Activated CD8-positive, alpha-beta memory T cell treated with anti-CD3 and anti-CD28 coated beads, Interleukin-2, amount 50 U/mL, for 4 hours (primary cell): ENCODE data around the gene OPCML.

ENCODE experiments used
- DNase-seq: peaks from one replicate; pipeline ENCODE4 v3.0.0-alpha.2; 2020

OPCML gene

GRCh38 chr11:132686886-132687285 lies 845.4 kb downstream of the OPCML start:
- DNase-seq: no peak

- no peak for DNase-seq
Observed at GRCh38 chr11:132685174-132685611, 847.1 kb downstream of the OPCML start.

GRCh38 chr11:132683602-132684001 lies 848.7 kb downstream of the OPCML start:
- DNase-seq: no peak

GRCh38 chr11:132681971-132682370 lies 850.3 kb downstream of the OPCML start:
- DNase-seq: no peak

DNA sequence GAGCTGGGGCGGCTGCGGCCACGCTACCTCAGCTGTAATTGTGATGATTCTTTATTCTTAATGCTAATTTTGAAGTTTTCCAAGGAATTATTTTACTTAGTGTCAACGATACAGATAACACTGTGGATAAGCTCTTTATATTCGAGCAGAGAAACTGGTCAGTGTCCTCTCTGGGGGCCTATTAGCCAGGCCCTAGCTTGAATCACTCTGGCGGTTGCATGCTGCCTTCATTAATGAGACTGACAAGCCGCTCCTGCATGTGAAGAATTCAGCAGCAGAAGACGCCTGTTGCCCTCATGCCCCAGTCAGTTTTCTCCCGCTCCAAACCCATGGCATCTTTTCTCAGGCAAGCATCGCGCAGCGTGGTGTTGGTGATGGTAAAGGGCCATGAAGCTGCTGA lies 851.7 kb downstream of the OPCML start:
- DNase-seq: no peak

GRCh38 chr11:132674151-132674550 lies 858.1 kb downstream of the OPCML start:
- no peak for DNase-seq

DNA sequence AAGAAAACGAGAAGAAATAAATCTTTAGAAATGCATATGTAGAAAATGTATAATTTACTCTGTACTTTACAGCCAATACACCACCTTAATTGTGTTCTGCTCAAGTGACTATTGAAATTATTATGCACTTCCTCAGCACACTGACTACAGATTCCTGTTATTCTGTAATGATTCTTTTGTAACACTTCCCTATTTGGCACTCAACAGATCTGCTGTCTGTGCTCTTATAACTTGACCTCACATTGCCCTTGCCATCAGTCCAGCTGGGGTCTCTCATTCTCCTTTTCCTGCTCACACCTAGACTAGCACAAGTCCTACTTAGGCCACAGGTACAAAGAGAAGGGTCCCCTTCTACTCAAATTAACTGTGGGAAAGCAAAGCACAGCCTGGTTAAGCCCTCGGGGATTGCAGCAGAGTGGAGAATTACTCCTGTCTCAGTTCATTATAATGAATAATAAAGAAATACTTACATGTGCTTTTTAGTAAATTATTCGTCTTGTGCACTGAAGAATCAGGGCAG lies 860.4 kb downstream of the OPCML start:
- no peak for DNase-seq

DNA sequence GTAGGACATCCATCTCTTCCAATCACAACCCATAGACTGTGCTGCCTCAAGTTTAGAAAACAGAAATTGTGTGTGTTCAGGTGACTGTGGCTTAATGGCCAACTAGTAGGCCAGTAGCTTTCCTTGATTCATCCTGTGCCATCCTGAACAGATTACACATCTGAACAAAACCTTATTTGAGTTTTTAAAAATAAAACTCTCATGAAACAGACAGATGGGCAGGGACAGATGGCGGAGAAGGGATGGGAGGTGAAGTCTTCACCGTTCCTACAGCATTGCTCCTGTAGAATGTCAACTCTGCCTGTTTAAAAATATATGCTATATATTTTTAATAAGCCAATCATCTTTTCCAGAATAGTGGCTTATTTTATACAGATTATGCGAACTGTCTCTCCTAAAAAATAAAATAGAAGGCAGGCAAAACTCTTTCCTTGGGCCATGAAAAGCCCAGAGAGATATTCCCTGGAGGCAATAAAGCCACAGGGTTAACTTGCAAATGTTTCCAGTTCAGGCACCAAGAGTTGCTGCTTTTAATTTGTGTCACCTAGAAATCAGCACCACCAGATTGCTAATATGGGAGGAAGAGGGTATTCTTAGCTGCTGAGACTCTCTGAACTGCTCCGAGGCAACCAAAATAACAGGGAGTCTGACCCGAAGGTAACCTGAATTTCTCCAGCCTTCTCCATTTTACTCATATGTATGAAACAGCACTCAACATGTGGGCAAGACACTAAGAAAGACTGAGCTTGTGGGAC lies 861.2 kb downstream of the OPCML start:
- no peak for DNase-seq

GRCh38 chr11:132669949-132670348 lies 862.4 kb downstream of the OPCML start:
- no peak for DNase-seq

DNA sequence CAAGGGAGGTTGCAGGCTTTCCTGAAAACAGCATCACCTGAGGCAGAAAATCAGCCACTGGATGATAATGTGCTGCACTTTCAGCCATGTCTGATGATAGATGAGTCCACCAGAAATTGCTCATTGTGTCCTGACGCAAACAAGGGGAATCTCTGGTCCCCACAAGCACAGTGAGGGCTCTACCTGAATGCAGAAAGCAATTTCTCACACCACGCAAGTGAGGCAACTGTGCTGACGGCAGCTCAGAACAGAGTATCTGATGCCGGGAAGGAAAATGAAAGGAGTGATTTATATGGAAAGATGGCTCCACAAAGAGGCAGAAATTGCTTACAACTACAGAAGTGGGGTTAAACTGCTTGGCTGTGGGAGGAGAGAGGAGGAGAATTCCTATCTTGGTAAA lies 867.1 kb downstream of the OPCML start:
- no peak for DNase-seq

DNA sequence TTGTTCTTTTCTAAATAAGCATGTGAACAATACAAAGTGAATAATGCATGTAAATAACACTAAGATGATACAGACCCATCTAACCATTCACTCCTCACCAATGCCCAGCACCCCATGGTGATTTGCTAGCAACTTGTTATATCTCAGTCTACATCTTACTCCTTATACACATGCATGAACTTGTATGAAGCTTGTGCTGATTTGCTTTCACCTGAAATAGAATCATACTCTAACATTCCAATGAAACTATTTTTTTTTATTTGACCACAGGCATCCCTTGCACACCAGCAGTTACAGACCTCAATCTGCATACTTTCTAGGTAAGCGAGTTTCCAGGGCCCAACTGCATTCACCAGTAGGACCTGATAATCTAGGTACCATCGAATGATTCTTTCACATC lies 873.6 kb downstream of the OPCML start:
- no peak for DNase-seq

DNA sequence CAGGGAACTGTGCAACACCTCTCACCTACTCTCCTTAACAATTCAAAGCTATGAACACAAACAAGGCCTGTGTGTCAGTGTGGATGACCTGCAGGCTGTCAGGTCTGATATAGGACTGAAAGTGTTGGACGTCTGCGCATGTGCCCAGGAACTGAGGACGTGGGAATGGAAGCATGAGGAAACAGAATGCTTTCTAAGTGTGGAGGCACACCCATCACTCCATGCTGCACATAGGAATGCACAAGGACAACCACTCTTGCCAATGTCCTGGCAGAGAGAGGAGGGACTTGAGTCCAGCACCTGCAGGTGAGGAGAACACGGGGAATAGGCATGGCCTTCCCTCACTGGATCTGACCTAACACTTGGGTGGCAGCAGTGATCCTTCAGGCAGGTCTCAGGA lies 874.3 kb downstream of the OPCML start:
- no peak for DNase-seq

DNA sequence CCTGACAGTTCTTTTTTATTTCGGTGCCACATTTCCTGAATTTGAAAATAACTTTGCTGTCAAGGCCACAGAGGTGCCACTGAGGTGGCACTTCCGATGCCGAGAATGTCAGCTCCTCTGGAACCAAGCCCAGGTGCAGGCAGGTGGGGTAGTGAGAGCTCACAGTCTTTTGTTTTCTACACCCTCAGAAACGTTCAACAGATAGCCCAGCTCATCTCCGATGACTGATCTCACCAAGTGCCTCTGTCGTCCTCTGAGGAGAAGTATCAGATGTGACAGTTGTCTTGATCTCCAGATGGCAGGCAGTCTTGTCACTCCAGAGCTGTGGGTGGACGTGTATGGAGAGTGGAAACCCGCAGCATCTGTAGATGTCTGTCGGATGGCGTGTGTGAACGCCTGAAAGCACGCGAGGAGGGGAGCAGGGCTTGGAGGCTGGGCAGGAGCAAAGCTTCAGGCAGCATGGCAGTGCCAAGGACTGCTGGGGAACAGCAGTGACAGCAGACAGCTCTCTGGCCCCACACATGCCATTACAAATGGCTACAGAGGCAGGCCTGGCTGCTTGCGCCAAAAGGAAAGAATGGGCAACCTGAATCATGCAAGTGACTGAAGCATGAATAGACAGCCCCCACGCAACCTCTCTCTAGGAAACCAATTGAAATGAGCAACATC lies 877.0 kb downstream of the OPCML start:
- no peak for DNase-seq

DNA sequence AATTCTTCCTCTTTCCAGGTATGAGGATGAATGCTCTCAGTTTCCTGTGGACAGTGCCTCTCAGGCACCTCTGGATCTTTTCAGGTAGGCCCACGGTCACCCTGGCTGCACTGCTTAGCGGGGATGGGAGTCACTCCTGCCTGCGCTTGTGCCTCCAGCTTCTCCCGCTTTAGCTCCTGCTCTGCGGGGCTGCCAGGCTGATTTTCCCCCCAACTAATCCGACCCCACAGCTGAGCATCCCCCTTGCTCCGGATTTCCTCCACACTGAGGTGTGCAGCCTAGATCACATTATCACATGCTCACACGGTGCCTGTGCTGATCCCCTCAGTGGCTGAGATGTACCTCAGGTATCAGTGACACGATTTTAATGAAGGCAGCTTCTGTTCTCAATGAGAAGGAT lies 879.1 kb downstream of the OPCML start:
- no peak for DNase-seq

GRCh38 chr11:132650969-132651720 lies 881.2 kb downstream of the OPCML start:
- DNase-seq: no peak

DNA sequence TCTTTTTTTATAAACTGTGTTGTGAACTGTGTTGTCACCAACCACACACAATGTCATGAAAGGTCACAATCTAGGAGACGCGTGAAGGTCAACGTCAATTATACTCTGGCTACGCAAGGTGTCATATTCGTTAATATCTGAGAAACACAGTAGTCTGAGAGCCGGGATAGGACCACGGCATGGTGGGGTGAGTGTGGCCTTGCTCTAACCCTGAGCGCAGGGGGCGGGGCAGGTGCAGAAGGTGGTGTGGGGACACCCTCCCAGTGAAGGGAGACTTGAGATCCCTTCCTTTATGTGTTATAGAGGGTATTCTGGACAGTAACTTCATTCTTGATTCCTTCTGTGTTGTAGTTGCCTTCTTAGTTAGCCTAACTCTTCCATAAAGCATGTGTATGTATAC lies 883.0 kb downstream of the OPCML start:
- no peak for DNase-seq

DNA sequence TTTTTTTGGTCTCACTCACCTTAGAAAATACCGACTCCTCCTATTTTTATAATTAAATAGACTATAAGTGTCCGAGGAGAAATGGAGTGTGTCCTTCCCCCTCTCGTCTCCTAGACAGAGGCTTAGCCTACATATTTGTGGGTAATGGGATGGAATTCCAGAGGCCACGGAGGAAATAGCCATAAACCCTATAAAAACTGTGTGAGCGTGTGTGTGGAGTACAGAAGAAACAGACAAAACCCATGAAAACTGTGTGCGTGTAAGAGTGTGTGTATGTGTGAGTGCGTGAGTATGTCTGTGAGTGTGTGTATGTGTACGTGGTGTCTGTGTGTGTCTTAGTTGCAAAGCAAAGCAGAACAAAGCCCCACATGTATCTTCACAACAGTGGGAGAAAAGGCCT lies 883.5 kb downstream of the OPCML start:
- DNase-seq: no peak

DNA sequence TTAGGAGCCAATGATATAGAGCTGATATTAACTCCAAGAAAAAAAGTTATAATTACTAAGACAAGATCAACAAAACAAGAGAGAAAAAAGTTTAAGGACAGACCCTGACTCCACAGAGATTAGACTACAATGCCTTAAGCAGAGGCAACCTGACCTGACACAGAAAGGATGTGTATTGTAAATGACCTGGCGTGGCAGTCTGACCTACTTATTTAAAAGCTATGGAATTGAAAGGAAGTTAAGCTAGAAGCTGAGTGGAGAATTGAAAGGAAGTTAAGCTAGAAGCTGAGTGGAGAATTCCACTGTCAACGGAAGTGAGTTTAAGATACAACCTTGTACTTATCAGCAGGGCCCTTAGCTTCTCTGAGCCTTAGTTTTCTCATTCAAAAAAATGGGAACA lies 885.4 kb downstream of the OPCML start:
- DNase-seq: no peak

GRCh38 chr11:132644520-132645239 lies 887.6 kb downstream of the OPCML start:
- DNase-seq: no peak

DNA sequence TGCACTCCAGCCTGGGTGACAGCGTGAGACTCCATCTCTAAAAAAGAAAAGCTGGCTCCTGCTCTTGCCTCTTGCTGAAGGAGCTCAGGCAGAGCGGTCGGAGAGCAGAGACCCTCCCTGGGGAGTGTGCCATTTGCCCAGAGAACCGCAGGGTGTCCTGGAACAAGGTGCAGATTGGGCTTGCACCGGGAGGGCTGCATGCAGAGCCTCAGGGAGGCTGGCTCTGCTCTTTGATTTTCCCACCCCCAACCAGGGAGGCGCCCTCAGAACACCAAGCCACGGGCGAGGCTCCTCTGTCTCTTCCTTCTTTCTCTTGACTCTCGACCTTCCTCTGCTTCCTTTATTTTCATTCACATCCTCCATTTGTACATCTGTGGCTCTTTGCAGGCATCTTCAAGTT lies 889.1 kb downstream of the OPCML start:
- DNase-seq: no peak

GRCh38 chr11:132640952-132641351 lies 891.3 kb downstream of the OPCML start:
- DNase-seq: no peak

DNA sequence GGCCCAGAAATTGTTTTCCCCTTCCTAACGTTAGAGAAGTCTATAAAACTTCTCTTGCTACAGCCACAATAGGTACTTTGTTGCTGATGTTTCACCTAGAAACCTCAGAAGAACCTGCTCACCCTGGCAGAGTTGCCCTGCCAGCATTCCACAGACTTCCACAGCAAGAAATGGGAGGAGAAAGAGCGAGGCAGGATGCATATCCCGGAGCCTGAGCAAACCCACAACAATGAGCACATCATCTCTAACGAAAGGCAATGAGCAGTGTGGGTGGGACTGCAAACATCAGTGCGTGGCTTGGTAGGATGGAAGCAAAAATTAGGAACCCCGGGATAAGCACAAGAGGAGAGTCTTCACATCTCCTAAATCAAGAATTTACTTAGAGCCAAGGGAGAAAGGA lies 892.3 kb downstream of the OPCML start:
- DNase-seq: no peak

DNA sequence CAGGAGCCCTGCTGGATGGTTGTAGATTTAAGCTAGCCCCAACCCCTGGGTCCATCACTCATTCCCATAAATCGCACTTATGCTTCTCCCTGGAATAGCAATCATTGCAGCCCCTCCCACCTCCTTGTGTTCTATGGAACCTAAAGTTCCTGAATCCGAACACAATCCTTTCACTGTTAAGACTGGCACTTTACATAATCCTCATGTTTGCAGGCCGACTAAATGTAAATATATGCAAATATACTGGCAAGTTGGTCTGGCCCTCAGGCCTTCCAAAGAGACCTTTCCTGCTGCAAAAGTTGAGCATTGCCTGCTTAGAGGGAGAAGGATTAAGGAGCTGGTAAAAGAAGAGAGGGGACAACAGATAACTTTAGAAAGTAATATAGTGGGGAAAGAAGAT lies 892.9 kb downstream of the OPCML start:
- no peak for DNase-seq
